ENCODE measurements around the gene HECTD1. TPM values are rescaled to one million over a fixed set of nuclear protein-coding genes. Genes with fewer than 3 reads are reported as not detected.
"Not testable (repeated sequence)": the region's sequence is repeated elsewhere in the genome, so short reads cannot be mapped to it uniquely, and the experiment has no call there.

HECTD1 gene
- total RNA-seq = 161 TPM
- long read RNA-seq, full-length matches to known transcripts = 4 of 56 reads
- long read RNA-seq, partial matches to known transcripts = 29 of 56 reads
- long read RNA-seq, other reads (novel, unspliced or antisense) = 23 of 56 reads

GRCh38 chr14:31207755-31208545, at the start of gene HECTD1:
Gene HECTD1, minus strand, starts transcription at chr14:31207793. Its CDS starts 1,857 bp downstream, at chr14:31205936.
- Histone ChIP-seq H3K27ac (peak within 1 kb of the TSS; percentile 99), H3K4me1 (peaks cover 21% of the 10 kb centered on the region), H3K9me3 (no peaks in the 10 kb centered on the region), H3K36me3 (peaks cover 12% of the 10 kb centered on the region), H3K4me3 (peak within 1 kb of the TSS; percentile 73), H3K27me3 (no peaks in the 10 kb centered on the region)
- intact Hi-C loops (cut with DNase I) = no loop called here
- ATAC-seq (peak; percentile 96), DNase-seq (peak; percentile 97)
- TF ChIP-seq CTCF (IDR thresholded peaks at IDR 0.05) = peak; percentile 74

GRCh38 chr14:31257244-31257553, 49.6 kb upstream of the HECTD1 start:
- DNase-seq (no peak), ATAC-seq (no peak)
- intact Hi-C loops (cut with DNase I) = no loop called here
- Histone ChIP-seq H3K4me1 (peaks cover 8% of the 10 kb centered on the region), H3K36me3 (no peaks in the 10 kb centered on the region), H3K27ac (no peak overlapping the region), H3K9me3 (no peaks in the 10 kb centered on the region), H3K4me3 (no peak overlapping the region), H3K27me3 (no peaks in the 10 kb centered on the region)
- TF ChIP-seq CTCF (IDR thresholded peaks at IDR 0.05) = no peak

- Histone ChIP-seq H3K4me3 (no peak overlapping the region), H3K36me3 (no peaks in the 10 kb centered on the region), H3K4me1 (peaks cover 6% of the 10 kb centered on the region), H3K27ac (no peak overlapping the region), H3K9me3 (no peaks in the 10 kb centered on the region), H3K27me3 (no peaks in the 10 kb centered on the region)
- ATAC-seq = no peak
- intact Hi-C loops (cut with DNase I) = no loop called here
- TF ChIP-seq CTCF (IDR thresholded peaks at IDR 0.05) = no peak
- no peak for DNase-seq
Observed at GRCh38 chr14:31256534-31257243, 49.1 kb upstream of the HECTD1 start.

GRCh38 chr14:31255918-31256317, 48.3 kb upstream of the HECTD1 start:
- ATAC-seq; intact Hi-C loops (cut with DNase I); H3K4me3 ChIP-seq; H3K27ac ChIP-seq; DNase-seq; H3K4me1 ChIP-seq; H3K27me3 ChIP-seq; H3K36me3 ChIP-seq; H3K9me3 ChIP-seq: not testable (repeated sequence)

- peaks cover 2% of the 10 kb centered on the region for H3K4me1 ChIP-seq
Observed at GRCh38 chr14:31255286-31255685, 47.7 kb upstream of the HECTD1 start.

More at GRCh38 chr14:31255286-31255685, 47.7 kb upstream of the HECTD1 start:
- TF ChIP-seq CTCF (IDR thresholded peaks at IDR 0.05) = no peak
- Histone ChIP-seq H3K27me3 (no peaks in the 10 kb centered on the region), H3K9me3 (no peaks in the 10 kb centered on the region), H3K27ac (no peak overlapping the region), H3K36me3 (no peaks in the 10 kb centered on the region), H3K4me3 (no peak overlapping the region)
- no peak for ATAC-seq
- no peak for DNase-seq
- intact Hi-C loops (cut with DNase I) = no loop called here
